Stomach (tissue), 19 donors: ENCODE measurements around the gene KANSL3. TPM values are rescaled to one million over a fixed set of nuclear protein-coding genes. Genes with fewer than 3 reads are reported as not detected.
A peak's percentile ranks its signal among the peaks of the same experiment; 100 is the strongest.

Experiments used
- DNase-seq, 2 donors: peaks; one replicate each; pipeline versions ENCODE4 v3.0.0 to v3.0.0-alpha.2; 2013 to 2019
- H3K27ac ChIP-seq, 5 donors: fragments of 200-600 bp in 4 of 5; sonication (generic) in 4 of 5; one replicate each; pipeline ENCODE4 v1.5.1; 2013 to 2019; ENCODE audit warnings: mild to moderate bottlenecking in 1 of 5, moderate library complexity in 1 of 5
- H3K27me3 ChIP-seq, 3 donors: fragments of 200-600 bp; sonication (generic); one replicate each; pipeline ENCODE4 v1.5.1; 2017 to 2019; ENCODE audit warnings: mixed run types in 1 of 3
- H3K36me3 ChIP-seq, 4 donors: fragments of 200-600 bp; sonication (generic); 1 replicate in 3 of 4; 2 replicates in 1 of 4; pipeline ENCODE4 v1.5.1; 2016 to 2019
- H3K4me1 ChIP-seq, 4 donors: fragments of 200-600 bp; sonication (generic); one replicate each; pipeline ENCODE4 v1.5.1; 2016 to 2019
- H3K4me3 ChIP-seq, 4 donors: fragments of 200-600 bp; sonication (generic) in 3 of 4; one replicate each; pipeline ENCODE4 v1.5.1; 2016 to 2019; ENCODE audit warnings: mild to moderate bottlenecking in 1 of 4
- H3K9me3 ChIP-seq, 4 donors: fragments of 200-600 bp; sonication (generic); one replicate each; pipeline ENCODE4 v1.5.1; 2016 to 2019
- EP300 ChIP-seq: sonication (generic); formaldehyde crosslinking; IDR thresholded peaks from one replicate; pipeline ENCODE4 v1.6.1; 2017; ENCODE audit warnings: antibody characterized with exemption
- POLR2A ChIP-seq, 4 donors: fragments of 450-650 bp; IDR thresholded peaks; one replicate each; pipeline ENCODE4 v1.6.1; 2016; ENCODE audit warnings: antibody characterized with exemption in 4 of 4, control low read depth in 2 of 4, mild to moderate bottlenecking in 1 of 4, moderate library complexity in 1 of 4
- POLR2AphosphoS5 ChIP-seq, 3 donors: sonication (generic); formaldehyde crosslinking; IDR thresholded peaks; one replicate each; pipeline ENCODE4 v1.6.1; 2016; ENCODE audit warnings: antibody characterized with exemption in 3 of 3
- WGBS, 5 donors: extraction: QIAGEN DNeasy Blood & Tissue Kit in 3 of 5; methylation state at CpG; one replicate each; pipeline versions ENCODE4 v1.1.5 to v1.1.7; 2013 to 2018; 5-methylcytosine and 5-hydroxymethylcytosine counted together
- intact Hi-C: fragments of 100-400 bp; cut with DNase I; formaldehyde crosslinking; loops from one replicate; pipeline ENCODE4 v1.15.1; 2023; ENCODE audit warnings: low total_unique reads
- long read RNA-seq, 10 donors: transcript quantifications; one replicate each; lab custom pipeline, GENCODE V29; 2026
- polyA plus RNA-seq, 3 donors: library from polyadenylated mRNA; stranded (reverse); fragments of 200-250 nt; gene quantifications; one replicate each; pipeline ENCODE4 v1.2.3, GENCODE V29; 2013
- total RNA-seq, 5 donors: library from RNA; depleted of rRNA; stranded (reverse); fragments of >200 nt; gene quantifications; one replicate each; pipeline versions ENCODE4 v1.1.0 to v1.2.3, GENCODE V29; 2014 to 2016
- TF ChIP-seq, protein P1 (sequence below), 7 experiments: fragments of 450-650 bp in 4 of 7; fragments of 200-600 bp in 3 of 7; sonication (generic) in 3 of 7; IDR thresholded peaks; one replicate each; pipeline ENCODE4 v1.5.1; 2016 to 2019; ENCODE audit warnings: antibody characterized with exemption in 7 of 7, control low read depth in 2 of 7, mild to moderate bottlenecking in 1 of 7
- donor health status: healthy with polysubstance abuse.
- donor health status: Bipolar disorder and iron deficiency.
- donor health status: healthy.

Gene KANSL3
- 100 to 1,000 TPM in 2 of 5 donors, 10 to 100 TPM in 3; 30.1 to 139 (median 57.2) TPM for total RNA-seq
- polyA plus RNA-seq = 10 to 100 TPM; 13.6 to 15.0 (median 14.6) TPM
- long read RNA-seq, donor 1, full-length matches to known transcripts = 2 of 2 reads
- long read RNA-seq, donor 1, partial matches to known transcripts = 0 of 2 reads
- long read RNA-seq, donor 1, other reads (novel, unspliced or antisense) = 0 of 2 reads
- long read RNA-seq, donor 2 = 0 reads
- long read RNA-seq, donor 3, full-length matches to known transcripts = 1 of 1 reads
- long read RNA-seq, donor 3, partial matches to known transcripts = 0 of 1 reads
- long read RNA-seq, donor 3, other reads (novel, unspliced or antisense) = 0 of 1 reads
- long read RNA-seq, donor 4 = 0 reads
- long read RNA-seq, donor 5 = 0 reads
- long read RNA-seq, donor 6 = 0 reads
- long read RNA-seq, donor 7, full-length matches to known transcripts = 1 of 1 reads
- long read RNA-seq, donor 7, partial matches to known transcripts = 0 of 1 reads
- long read RNA-seq, donor 7, other reads (novel, unspliced or antisense) = 0 of 1 reads
- long read RNA-seq, donor 8, partial matches to known transcripts = 0 of 1 reads
- long read RNA-seq, donor 8, other reads (novel, unspliced or antisense) = 0 of 1 reads
- long read RNA-seq, donor 9 = 0 reads
- long read RNA-seq, donor 10 = 0 reads

DNA sequence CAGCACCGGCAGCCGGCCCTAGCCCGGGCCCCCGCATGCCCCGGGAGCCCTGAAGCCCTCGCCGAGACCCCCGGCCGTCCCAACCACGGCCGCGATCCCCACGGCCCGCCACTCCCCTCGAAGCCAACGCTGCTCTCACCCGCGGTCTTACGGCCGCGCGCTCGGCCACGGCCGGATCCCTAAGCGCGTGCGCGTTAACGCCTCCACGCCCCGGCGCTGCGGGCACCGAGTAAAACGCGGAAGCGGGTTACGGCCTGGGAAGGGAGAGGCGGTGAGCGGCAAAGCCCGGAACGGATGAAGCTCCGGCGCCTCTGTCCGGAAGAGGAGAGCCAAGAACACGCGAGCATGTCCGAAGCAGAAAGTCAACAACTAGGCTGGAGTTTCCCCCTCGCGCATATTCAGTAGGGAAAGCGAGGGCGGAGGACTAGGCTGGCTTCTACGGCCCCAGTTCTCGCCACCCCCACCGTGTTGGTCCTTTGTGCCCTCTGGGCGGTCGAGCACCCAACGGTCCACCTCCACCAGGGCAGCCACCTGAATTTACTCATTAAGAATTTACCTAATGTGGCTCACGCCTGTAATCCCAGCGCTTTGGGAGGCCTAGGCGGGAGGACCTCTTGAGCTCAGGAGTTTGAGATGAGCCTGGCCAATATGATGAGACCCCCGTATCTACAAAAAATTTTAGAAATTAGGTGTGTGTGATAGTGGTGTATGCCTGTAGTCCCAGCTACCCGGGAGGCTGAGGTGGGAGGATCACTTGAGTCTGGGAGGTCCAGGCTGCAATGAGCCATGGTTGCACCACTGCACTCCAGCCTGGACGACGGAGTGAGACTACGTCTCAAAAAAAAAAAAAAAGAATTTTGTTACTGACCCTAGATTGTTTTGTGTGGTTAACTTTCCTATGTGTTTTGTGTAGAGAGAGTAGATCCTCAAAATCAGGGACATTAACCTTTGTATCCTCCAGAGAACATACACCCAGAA lies at the start of gene KANSL3:
TSS of gene KANSL3 (minus strand) at position 169 of the 978 bp plus-strand sequence. CDS start 1,177 bp downstream, outside the sequence.
- intact Hi-C loops = no loop called here
- Histone ChIP-seq H3K27me3 (no peaks in the 10 kb centered on the region), H3K9me3 (no peaks in the 10 kb centered on the region), H3K36me3 (peaks cover 5 to 18% (median 16%) of the 10 kb centered on the region in 4 donors), H3K4me3 (peak within 1 kb of the TSS; percentile 62 to 81 (median 68)), H3K4me1 (peaks cover 19 to 51% (median 41%) of the 10 kb centered on the region in 4 donors), H3K27ac (peak within 1 kb of the TSS; percentile 93 to 100 (median 98))
- peak; percentile 93 to 97 for DNase-seq
- 7 to 8% (median 7%) methylated on average over 56 to 67 of the region's 67 CpGs for WGBS, 5 donors
- TF ChIP-seq POLR2A (IDR thresholded peaks at IDR 0.05) = peak in 2 of 4 donors; percentile 66 to 74
- TF ChIP-seq EP300 = no peak
- TF ChIP-seq, protein P1, sequence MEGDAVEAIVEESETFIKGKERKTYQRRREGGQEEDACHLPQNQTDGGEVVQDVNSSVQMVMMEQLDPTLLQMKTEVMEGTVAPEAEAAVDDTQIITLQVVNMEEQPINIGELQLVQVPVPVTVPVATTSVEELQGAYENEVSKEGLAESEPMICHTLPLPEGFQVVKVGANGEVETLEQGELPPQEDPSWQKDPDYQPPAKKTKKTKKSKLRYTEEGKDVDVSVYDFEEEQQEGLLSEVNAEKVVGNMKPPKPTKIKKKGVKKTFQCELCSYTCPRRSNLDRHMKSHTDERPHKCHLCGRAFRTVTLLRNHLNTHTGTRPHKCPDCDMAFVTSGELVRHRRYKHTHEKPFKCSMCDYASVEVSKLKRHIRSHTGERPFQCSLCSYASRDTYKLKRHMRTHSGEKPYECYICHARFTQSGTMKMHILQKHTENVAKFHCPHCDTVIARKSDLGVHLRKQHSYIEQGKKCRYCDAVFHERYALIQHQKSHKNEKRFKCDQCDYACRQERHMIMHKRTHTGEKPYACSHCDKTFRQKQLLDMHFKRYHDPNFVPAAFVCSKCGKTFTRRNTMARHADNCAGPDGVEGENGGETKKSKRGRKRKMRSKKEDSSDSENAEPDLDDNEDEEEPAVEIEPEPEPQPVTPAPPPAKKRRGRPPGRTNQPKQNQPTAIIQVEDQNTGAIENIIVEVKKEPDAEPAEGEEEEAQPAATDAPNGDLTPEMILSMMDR (IDR thresholded peaks at IDR 0.05) = peak in 2 of 7 experiments; percentile 10 to 37
- peak; percentile 98 to 99 (median 98) for TF ChIP-seq POLR2AphosphoS5 (IDR thresholded peaks at IDR 0.05)

DNA sequence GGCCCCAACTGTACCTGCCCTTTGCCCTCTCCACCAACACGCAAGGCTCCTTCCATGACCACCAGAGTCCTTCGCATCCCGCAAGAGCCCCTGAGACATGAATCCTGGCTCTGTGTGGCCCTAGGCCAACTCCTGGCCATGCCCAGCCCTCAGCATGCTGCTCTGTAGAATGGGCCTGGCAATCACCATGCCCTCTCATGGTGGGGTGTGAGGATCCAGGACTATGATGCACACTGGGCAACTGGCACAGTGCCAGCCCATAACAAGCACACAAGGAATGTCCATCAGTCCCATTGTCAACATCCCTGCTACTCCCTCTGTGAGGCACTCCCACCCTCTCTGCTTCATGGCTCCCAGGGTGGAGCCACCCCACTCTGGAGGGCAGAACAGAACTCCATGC lies 49.2 kb upstream of the KANSL3 start:
- H3K27me3 ChIP-seq = peaks cover 0 to 9% (median 0%) of the 10 kb centered on the region in 3 donors
- no peak for TF ChIP-seq POLR2A (IDR thresholded peaks at IDR 0.05)
- no peaks in the 10 kb centered on the region for H3K9me3 ChIP-seq
- H3K27ac ChIP-seq = no peak overlapping the region
- no peak overlapping the region for H3K4me3 ChIP-seq
- no peak for DNase-seq
- peaks cover 5 to 14% (median 12%) of the 10 kb centered on the region in 4 donors for H3K4me1 ChIP-seq
- no peaks in the 10 kb centered on the region for H3K36me3 ChIP-seq
- WGBS, 5 donors = 96 to 100% (median 98%) methylated on average over 3 of the region's 3 CpGs
- intact Hi-C loops = no loop called here

DNA sequence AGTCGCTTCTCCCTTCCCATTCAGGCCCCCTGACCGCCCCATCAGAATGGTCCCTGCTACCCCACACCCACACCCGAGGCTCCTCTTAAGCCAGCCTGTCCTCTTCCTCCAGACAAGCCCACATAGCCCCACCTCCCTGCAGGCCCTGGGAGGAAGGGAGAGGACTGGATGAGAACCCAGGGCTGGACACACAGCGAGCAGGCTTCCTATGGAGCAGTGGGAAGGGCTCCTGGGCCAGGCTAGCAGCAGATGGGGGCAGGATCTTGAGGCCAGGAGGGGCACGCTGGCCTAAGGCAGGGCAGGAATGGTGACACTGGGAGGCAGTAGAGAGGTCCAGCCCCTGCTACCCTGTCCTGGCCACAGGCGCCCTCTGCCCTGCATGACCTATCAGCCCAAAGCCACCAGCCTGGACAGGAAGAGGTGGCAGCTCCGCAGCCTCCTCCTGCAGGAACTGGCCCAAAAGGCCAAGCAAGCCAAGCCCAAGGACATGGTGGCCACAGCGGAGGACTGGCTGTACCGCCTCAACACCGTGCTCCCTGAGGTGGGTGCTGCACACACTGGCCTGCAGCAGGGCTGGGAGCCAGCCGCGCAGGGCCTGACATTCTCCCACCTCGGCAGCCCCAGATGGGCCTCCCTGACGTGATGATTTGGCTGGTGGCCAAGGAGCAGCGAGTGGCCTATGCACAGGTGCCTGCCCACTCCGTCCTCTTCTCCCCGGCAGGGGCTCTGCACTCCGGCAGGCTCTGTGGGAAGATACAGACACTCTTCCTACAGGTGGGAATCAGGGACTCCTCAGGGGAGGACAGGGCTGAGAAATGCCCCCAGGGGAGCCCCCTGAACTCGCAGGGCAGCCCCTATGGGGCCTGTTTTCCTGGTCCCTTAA lies 47.7 kb upstream of the KANSL3 start:
- H3K27ac ChIP-seq = no peak overlapping the region
- TF ChIP-seq POLR2A (IDR thresholded peaks at IDR 0.05) = no peak
- TF ChIP-seq EP300 = no peak
- no peak for TF ChIP-seq POLR2AphosphoS5 (IDR thresholded peaks at IDR 0.05)
- TF ChIP-seq, protein P1 (IDR thresholded peaks at IDR 0.05) = no peak
- no peak overlapping the region for H3K4me3 ChIP-seq
- peak in 1 of 2 donors; percentile 92 for DNase-seq
- peaks cover 5 to 15% (median 13%) of the 10 kb centered on the region in 4 donors for H3K4me1 ChIP-seq
- intact Hi-C loops = no loop called here
- H3K27me3 ChIP-seq = peaks cover 0 to 9% (median 0%) of the 10 kb centered on the region in 3 donors
- no peaks in the 10 kb centered on the region for H3K36me3 ChIP-seq
- no peaks in the 10 kb centered on the region for H3K9me3 ChIP-seq
- 48 to 64% (median 52%) methylated on average over 14 to 19 of the region's 19 CpGs for WGBS, 5 donors
